Natural killer cell (primary cell): ENCODE measurements around the gene PANX2. TPM values are rescaled to one million over a fixed set of nuclear protein-coding genes. Genes with fewer than 3 reads are reported as not detected.

Experiments used
- ATAC-seq, 3 donors: fragments of 150-1000 bp in 2 of 3; fragments of 200-7000 bp in 1 of 3; cut with Tn5 transposase; 1 replicate in 1 of 3; 2 replicates in 2 of 3; pipeline ENCODE4 v1.10.0; 2021; ENCODE audit warnings: mild to moderate bottlenecking in 2 of 3, moderate library complexity in 2 of 3
- DNase-seq, 2 donors: peaks; one replicate each; pipeline versions ENCODE4 v3.0.0 to v3.0.0-alpha.2; 2013 to 2021; ENCODE audit warnings: mixed read lengths in 1 of 2
- H3K27ac ChIP-seq: one replicate; pipeline ENCODE4 v1.5.1; 2013; ENCODE audit warnings: mild to moderate bottlenecking, low read length
- H3K27me3 ChIP-seq: one replicate; pipeline ENCODE4 v1.6.1; 2013; ENCODE audit warnings: low read length; ENCODE audit not compliant: control insufficient read depth, insufficient read depth
- H3K36me3 ChIP-seq: one replicate; pipeline ENCODE4 v1.6.1; 2013; ENCODE audit warnings: low read length; ENCODE audit not compliant: control insufficient read depth, insufficient read depth
- H3K4me1 ChIP-seq: one replicate; pipeline ENCODE4 v1.6.1; 2013; ENCODE audit warnings: low read length; ENCODE audit not compliant: control insufficient read depth, insufficient read depth
- H3K4me3 ChIP-seq: one replicate; pipeline ENCODE4 v1.5.1; 2013; ENCODE audit warnings: low read length
- H3K9me3 ChIP-seq: one replicate; pipeline ENCODE4 v1.6.1; 2013; ENCODE audit warnings: low read length; ENCODE audit not compliant: control insufficient read depth, insufficient read depth
- H3K27ac Mint-ChIP-seq, 2 donors: one replicate each; pipeline ENCODE4 v1.8.0; 2022; ENCODE audit warnings: mild to moderate bottlenecking in 2 of 2, mixed read lengths in 2 of 2, moderate library complexity in 1 of 2
- H3K27me3 Mint-ChIP-seq, 2 donors: one replicate each; pipeline ENCODE4 v1.8.0; 2022; ENCODE audit warnings: low read depth in 2 of 2, mixed read lengths in 2 of 2
- H3K36me3 Mint-ChIP-seq: one replicate; pipeline ENCODE4 v1.8.0; 2022; ENCODE audit warnings: mixed read lengths
- H3K4me1 Mint-ChIP-seq, 2 donors: one replicate each; pipeline ENCODE4 v1.8.0; 2022; ENCODE audit warnings: mixed read lengths in 2 of 2
- H3K4me3 Mint-ChIP-seq: one replicate; pipeline ENCODE4 v1.8.0; 2022; ENCODE audit warnings: mild to moderate bottlenecking, moderate library complexity, mixed read lengths
- H3K9me3 Mint-ChIP-seq, 2 donors: one replicate each; pipeline ENCODE4 v1.8.0; 2022; ENCODE audit warnings: mixed read lengths in 2 of 2
- WGBS: methylation state at CpG from one replicate; pipeline ENCODE4 v1.1.7; 2013; ENCODE audit warnings: missing lambda C conversion rate; ENCODE audit not compliant: insufficient coverage; 5-methylcytosine and 5-hydroxymethylcytosine counted together
- intact Hi-C: fragments of 100-400 bp; cut with micrococcal nuclease; formaldehyde crosslinking; loops from one replicate; pipeline ENCODE4 v1.14.2; 2022
- total RNA-seq, 4 donors: library from RNA; stranded (reverse); fragments of 120-200 nt in 1 of 4; gene quantifications; one replicate each; pipeline versions ENCODE4 v1.2.3 to v1.2.4, GENCODE V29; 2013 to 2022
- TF ChIP-seq, protein P1 (sequence below): fragments of 200-600 bp; IDR thresholded peaks from one replicate; pipeline ENCODE4 v1.8.0; 2022; ENCODE audit warnings: antibody characterized with exemption

The PANX2 gene
- total RNA-seq, 3 donors from 2014 or later (not counting 1 experiment from before 2014, with no cell fraction given): 0.16 to 3.4 (median 0.27) TPM

DNA sequence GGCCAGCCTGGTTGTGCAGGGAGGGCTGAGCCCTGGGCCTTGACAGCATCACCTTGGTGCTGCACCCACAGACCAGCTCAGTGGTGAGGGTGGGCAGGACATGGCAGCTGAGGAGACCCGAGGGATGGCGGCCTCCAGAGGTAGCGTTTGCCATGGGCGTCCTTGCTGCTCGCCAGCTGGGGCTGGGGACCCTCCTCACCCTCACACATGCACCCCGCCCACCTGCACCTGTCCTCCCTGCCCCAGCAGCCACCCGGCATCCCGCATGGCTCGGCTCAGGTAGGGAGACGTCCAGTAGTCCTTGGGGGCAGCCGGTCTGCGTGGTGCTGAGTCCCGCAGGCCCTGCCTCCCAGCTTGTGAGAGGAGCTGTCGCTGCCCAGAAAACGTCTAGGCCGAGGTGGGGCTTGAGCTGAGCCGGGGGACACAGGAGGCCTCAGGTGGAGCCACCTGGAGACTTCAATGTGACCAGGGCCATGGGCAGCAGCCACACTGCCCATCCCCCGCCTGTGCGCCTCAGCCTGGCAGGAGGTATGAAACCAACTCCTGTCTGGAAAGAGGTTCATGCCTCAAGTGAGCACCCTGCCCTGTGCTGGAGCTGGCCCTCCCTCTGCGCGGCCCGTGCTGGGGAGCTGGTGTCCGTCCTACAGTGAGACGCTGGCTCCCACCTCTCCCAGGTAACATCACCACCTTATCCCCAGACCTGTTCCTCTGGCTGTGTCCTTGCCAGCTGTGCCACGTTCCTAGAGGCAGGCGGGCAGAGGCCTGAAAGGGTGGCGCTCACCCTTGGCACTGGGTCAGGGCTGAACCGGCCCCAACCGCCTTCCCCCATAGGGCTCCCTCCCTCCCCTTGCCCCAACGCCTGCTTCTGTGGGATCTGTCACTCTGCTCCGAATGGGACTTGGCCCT, 11.9 kb downstream of the PANX2 start:
- no peak overlapping the region for H3K4me3 Mint-ChIP-seq

DNA sequence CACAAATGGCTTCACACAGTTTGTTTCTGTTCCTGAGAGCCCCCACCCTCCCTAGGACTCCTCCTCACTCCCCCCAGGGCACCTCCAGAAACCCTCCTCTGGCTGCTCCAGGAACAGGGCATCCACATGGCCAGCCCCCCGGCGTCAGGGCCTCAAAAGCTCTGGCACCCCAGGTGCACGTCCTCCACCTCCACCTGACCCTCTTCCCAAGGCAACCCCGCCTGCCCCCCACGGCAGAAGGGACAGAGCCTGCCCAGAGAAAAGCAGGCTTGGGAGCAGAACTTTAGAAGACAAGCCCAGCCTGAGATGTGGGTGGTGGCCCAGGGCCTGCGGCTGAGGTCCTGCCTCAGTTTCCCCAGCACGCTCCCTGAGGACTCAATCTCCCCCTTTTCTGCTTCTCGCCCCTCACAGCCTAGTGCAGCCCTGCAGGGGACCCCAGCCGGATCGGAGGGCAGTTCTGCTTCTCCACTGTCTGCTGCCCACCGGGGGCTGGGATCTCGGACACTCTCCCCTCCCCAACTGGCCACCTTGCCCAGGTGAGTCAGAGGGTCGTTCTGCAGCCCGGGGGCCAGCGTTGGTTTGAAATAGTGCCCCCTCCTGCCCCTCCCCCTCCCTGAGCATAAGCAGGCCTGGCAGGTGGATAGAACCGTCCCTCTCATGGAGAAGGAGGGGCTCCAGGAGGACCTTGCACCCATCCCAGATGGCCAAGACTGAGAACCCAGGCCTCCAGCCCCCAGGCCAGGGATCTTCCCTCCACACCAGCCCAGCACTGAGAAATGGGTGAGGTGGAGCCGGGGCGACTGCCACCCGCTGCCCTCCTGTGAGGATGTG, 12.8 kb downstream of the PANX2 start:
- Mint-ChIP-seq H3K27me3 (peaks cover 0 to 6% of the 10 kb centered on the region in 2 donors), H3K9me3 (no peaks in the 10 kb centered on the region), H3K4me3 (peak overlapping the region; percentile 76), H3K4me1 (peaks cover 19 to 34% of the 10 kb centered on the region in 2 donors), H3K36me3 (no peaks in the 10 kb centered on the region), H3K27ac (peak overlapping the region; percentile 43 to 59)
- intact Hi-C loops: no loop called here
- DNase-seq (no peak), ATAC-seq (no peak)
- H3K9me3 ChIP-seq: no peaks in the 10 kb centered on the region
- no peaks in the 10 kb centered on the region for H3K36me3 ChIP-seq
- 90% methylated on average over 19 of the region's 19 CpGs for WGBS
- peaks cover 50% of the 10 kb centered on the region for H3K4me1 ChIP-seq
- H3K27me3 ChIP-seq: no peaks in the 10 kb centered on the region
- H3K4me3 ChIP-seq: no peak overlapping the region
- TF ChIP-seq, protein P1, sequence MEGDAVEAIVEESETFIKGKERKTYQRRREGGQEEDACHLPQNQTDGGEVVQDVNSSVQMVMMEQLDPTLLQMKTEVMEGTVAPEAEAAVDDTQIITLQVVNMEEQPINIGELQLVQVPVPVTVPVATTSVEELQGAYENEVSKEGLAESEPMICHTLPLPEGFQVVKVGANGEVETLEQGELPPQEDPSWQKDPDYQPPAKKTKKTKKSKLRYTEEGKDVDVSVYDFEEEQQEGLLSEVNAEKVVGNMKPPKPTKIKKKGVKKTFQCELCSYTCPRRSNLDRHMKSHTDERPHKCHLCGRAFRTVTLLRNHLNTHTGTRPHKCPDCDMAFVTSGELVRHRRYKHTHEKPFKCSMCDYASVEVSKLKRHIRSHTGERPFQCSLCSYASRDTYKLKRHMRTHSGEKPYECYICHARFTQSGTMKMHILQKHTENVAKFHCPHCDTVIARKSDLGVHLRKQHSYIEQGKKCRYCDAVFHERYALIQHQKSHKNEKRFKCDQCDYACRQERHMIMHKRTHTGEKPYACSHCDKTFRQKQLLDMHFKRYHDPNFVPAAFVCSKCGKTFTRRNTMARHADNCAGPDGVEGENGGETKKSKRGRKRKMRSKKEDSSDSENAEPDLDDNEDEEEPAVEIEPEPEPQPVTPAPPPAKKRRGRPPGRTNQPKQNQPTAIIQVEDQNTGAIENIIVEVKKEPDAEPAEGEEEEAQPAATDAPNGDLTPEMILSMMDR: no peak
- no peak overlapping the region for H3K27ac ChIP-seq

More for the DNA sequence above, 11.9 kb downstream of the PANX2 start:
- Histone ChIP-seq H3K27ac (no peak overlapping the region), H3K27me3 (no peaks in the 10 kb centered on the region), H3K4me1 (peaks cover 40% of the 10 kb centered on the region), H3K36me3 (no peaks in the 10 kb centered on the region), H3K9me3 (no peaks in the 10 kb centered on the region), H3K4me3 (no peak overlapping the region)
- no peaks in the 10 kb centered on the region for H3K9me3 Mint-ChIP-seq
- WGBS: 92% methylated on average over 31 of the region's 31 CpGs
- H3K4me1 Mint-ChIP-seq: peaks cover 16 to 29% of the 10 kb centered on the region in 2 donors
- H3K36me3 Mint-ChIP-seq: no peaks in the 10 kb centered on the region
- no peak overlapping the region for H3K27ac Mint-ChIP-seq
- ATAC-seq: no peak
- TF ChIP-seq, protein P1: no peak
- intact Hi-C loops: no loop called here
- DNase-seq: no peak
- peaks cover 0 to 8% of the 10 kb centered on the region in 2 donors for H3K27me3 Mint-ChIP-seq

DNA sequence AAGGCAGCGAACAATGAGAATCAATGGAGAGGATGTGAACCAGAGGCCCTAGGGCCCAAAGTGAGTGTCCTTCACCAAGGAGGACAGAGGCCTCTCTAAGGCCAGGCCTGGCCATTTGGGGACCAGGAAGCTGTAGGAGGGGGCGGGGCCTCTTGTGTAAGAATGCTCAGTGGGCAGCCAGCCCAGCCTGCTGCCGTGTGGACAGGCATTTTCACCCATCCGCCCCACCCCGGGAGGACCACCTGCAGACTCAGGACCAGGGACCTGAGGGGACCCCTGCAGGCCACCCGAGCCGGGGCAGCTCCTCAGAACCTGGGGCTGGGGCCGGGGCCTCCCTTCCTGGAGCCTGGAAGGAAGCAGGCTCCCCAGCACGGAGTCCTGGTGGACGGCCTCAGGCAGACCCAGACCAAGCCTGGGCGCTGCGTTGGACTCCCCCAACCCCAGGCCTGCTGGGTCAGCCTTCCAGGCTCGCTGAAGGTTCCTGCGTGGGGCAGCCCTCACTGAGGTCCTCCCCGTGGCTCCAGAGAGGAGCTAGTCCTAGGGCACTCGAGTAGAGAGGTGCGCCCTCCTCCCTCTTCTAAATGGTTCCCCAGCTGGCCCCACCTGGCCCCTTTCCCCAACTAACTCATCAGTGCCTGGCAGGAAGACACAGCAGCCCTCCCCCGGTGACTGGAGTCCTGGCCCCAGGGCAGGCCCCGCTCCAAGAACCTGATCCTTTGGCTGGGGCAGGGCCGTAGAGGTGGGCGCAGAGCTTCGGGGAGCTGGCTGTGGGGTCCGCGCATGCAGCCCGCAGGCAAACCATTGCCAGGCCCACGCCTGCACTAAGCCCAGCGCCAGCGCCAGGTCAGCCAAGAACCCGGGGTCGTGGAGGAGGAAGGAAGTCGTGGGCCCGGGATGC, 13.7 kb downstream of the PANX2 start:
- H3K9me3 ChIP-seq: no peaks in the 10 kb centered on the region
- TF ChIP-seq, protein P1: no peak
- H3K27ac ChIP-seq: no peak overlapping the region
- no peaks in the 10 kb centered on the region for H3K27me3 ChIP-seq
- DNase-seq: no peak
- no peaks in the 10 kb centered on the region for H3K36me3 Mint-ChIP-seq
- peak overlapping the region; percentile 43 to 73 for H3K27ac Mint-ChIP-seq
- H3K36me3 ChIP-seq: no peaks in the 10 kb centered on the region
- peaks cover 59% of the 10 kb centered on the region for H3K4me1 ChIP-seq
- WGBS: 68% methylated on average over 32 of the region's 32 CpGs
- intact Hi-C loops: no loop called here
- no peak overlapping the region for H3K4me3 ChIP-seq
- peaks cover 0 to 6% of the 10 kb centered on the region in 2 donors for H3K27me3 Mint-ChIP-seq
- H3K4me3 Mint-ChIP-seq: peak overlapping the region; percentile 85
- ATAC-seq: no peak
- no peaks in the 10 kb centered on the region for H3K9me3 Mint-ChIP-seq
- peaks cover 20 to 36% of the 10 kb centered on the region in 2 donors for H3K4me1 Mint-ChIP-seq
